Kidney (tissue), 14 donors: Measurements from ENCODE around the gene IMPG2. TPM values are rescaled to one million over a fixed set of nuclear protein-coding genes. Genes with fewer than 3 reads are reported as not detected.

Source experiments
- DNase-seq, 5 donors: peaks; one replicate each; pipeline ENCODE4 v3.0.0-alpha.2; 2013 to 2020
- FAIRE-seq: peaks from 2 replicates; lab custom pipeline; 2012; peaks lifted over from hg19 to GRCh38; lab: Jason Lieb, UNC
- H3K27ac ChIP-seq, 2 donors: one replicate each; pipeline ENCODE4 v1.7.0; 2013; ENCODE audit warnings: low read depth in 2 of 2, low read length in 2 of 2, inconsistent platforms in 1 of 2
- H3K27me3 ChIP-seq: one replicate; pipeline ENCODE4 v1.7.1; 2013; ENCODE audit warnings: low read length, inconsistent platforms; ENCODE audit not compliant: control insufficient read depth, insufficient read depth
- H3K36me3 ChIP-seq, 3 donors: one replicate each; pipeline versions ENCODE4 v1.7.0 to v1.7.1; 2013; ENCODE audit warnings: low read length in 3 of 3, control low read depth in 1 of 3, inconsistent platforms in 1 of 3; ENCODE audit not compliant: insufficient read depth in 3 of 3, control insufficient read depth in 2 of 3
- H3K4me1 ChIP-seq, 3 donors: one replicate each; pipeline versions ENCODE4 v1.7.0 to v1.7.1; 2013; ENCODE audit warnings: low read length in 3 of 3, inconsistent platforms in 1 of 3, low read depth in 1 of 3; ENCODE audit not compliant: control insufficient read depth in 2 of 3, insufficient read depth in 2 of 3
- H3K4me3 ChIP-seq, 3 donors: one replicate each; pipeline versions ENCODE4 v1.7.0 to v1.8.1; 2013; ENCODE audit warnings: low read length in 3 of 3, control low read depth in 1 of 3, inconsistent platforms in 1 of 3
- H3K9ac ChIP-seq, 3 donors: one replicate each; pipeline versions ENCODE4 v1.7.0 to v1.7.1; 2013; ENCODE audit warnings: low read length in 3 of 3, control low read depth in 1 of 3, inconsistent platforms in 1 of 3
- H3K9me3 ChIP-seq, 3 donors: one replicate each; pipeline versions ENCODE4 v1.7.0 to v1.7.1; 2013; ENCODE audit warnings: low read length in 3 of 3, control low read depth in 1 of 3, inconsistent platforms in 1 of 3; ENCODE audit not compliant: control insufficient read depth in 2 of 3, insufficient read depth in 1 of 3
- CTCF ChIP-seq: IDR thresholded peaks from 3 replicates; pipeline ENCODE4 v1.5.1; 2012; ENCODE audit warnings: mild to moderate bottlenecking, moderate library complexity, borderline replicate concordance; ENCODE audit not compliant: insufficient read depth; ENCODE audit errors: extremely low read depth
- intact Hi-C: fragments of 100-400 bp; cut with DNase I; formaldehyde crosslinking; loops from one replicate; pipeline ENCODE4 v1.11.1; 2022
- polyA plus RNA-seq: library from polyadenylated mRNA; stranded (reverse); fragments of 350-450 nt; fragmentation: Illumina TruSeq; extraction: RNeasy Lipid Tissue Mini Kit (QIAGEN cat#74804); gene quantifications from one replicate; pipeline ENCODE4 v1.2.3, GENCODE V29; 2014; ENCODE audit warnings: low read depth, low replicate concordance; ENCODE audit not compliant: insufficient read depth
- total RNA-seq: library from RNA; stranded (reverse); fragmentation: NEBNext Ultra II Directional; extraction: Animal tissue kit (Norgen Biotek cat#: 25700); gene quantifications from one replicate; pipeline ENCODE4 v1.2.1, GENCODE V29; 2021
- donor health status: control.
- donor health status: control.
- donor health status: control.
- donor health status: control.
- donor health status: control.
- donor health status: DM: yes; HTN: yes; CAD: no.
- donor health status: Normal renal cell carcinoma (clear cell type).

Gene IMPG2
- total and polyA plus RNA-seq, 2 donors from 2014 or later = 0.15 to 0.85 TPM

DNA sequence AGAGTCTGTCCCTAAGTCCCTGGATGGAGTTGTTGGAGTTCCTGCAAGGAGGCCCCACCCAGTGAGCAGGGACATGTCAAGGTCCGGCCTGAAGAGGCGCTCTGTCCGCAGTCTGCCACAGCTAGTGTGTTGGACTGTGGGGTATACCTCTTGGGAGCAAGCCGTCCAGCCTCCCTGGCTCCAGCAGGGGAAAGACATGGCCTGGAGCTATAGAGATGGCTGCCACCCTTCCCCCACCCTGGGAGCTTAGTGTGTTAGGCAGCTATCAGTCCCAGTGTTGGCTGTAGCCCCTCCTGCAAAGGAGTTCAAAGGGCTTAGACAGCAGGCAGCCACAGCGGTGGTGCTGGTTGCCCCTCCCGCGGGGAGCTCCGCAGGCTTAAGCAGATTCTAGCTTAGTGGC, 20.3 kb downstream of the IMPG2 start:
- Histone ChIP-seq H3K4me3 (no peak overlapping the region), H3K4me1 (no peaks in the 10 kb centered on the region), H3K9me3 (no peaks in the 10 kb centered on the region), H3K27me3 (no peaks in the 10 kb centered on the region), H3K27ac (no peak overlapping the region), H3K36me3 (no peaks in the 10 kb centered on the region), H3K9ac (no peak overlapping the region)
- FAIRE-seq (no peak), DNase-seq (peak in 1 of 5 donors; percentile 56)
- TF ChIP-seq CTCF = no peak
- intact Hi-C loops = no loop called here

DNA sequence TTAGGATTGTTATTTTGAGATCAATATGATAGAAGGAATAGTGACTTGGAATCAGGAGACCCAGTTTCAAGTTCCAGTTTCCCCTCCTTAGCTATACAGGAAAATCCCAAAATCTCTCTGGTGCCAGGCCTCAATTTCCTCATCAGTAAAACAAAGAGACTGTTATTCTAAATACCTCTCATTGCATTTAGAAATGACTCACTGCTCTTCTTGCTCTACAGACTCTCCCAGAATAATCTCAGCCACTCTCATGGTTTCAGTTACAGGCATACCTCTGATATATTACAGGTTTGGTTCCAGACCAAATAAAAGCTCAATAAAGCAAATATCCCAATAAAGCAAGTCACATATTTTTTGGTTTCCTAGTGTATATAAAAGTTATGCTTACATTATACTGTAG, 28.3 kb downstream of the IMPG2 start:
- Histone ChIP-seq H3K27ac (no peak overlapping the region), H3K36me3 (no peaks in the 10 kb centered on the region), H3K27me3 (no peaks in the 10 kb centered on the region), H3K9ac (no peak overlapping the region), H3K9me3 (no peaks in the 10 kb centered on the region), H3K4me3 (no peak overlapping the region), H3K4me1 (no peaks in the 10 kb centered on the region)
- TF ChIP-seq CTCF = no peak
- no peak for FAIRE-seq
- intact Hi-C loops = no loop called here
- no peak for DNase-seq

DNA sequence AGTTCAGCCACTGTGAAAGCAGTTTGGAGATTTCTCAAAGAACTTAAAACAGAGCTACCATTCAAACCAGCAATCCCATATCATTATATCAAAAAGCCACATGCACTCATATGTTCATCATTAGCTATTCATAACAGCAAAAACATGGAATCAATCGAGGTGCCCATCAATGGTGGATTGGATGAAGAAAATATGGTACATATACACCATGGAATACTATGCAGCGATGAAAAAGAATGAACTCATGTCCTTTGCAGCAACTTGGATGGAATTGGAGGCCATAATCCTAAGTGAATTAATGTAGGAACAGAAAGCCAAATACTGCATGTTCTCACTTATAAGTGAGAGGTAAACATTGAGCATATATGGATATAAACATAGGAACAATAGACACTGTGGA, 32.1 kb downstream of the IMPG2 start:
- no peak for FAIRE-seq
- H3K4me1 ChIP-seq = no peaks in the 10 kb centered on the region
- intact Hi-C loops = no loop called here

More for the DNA sequence above, 32.1 kb downstream of the IMPG2 start:
- Histone ChIP-seq H3K9me3 (no peaks in the 10 kb centered on the region), H3K4me3 (no peak overlapping the region), H3K9ac (no peak overlapping the region), H3K36me3 (no peaks in the 10 kb centered on the region), H3K27me3 (no peaks in the 10 kb centered on the region), H3K27ac (no peak overlapping the region)
- no peak for DNase-seq
- no peak for TF ChIP-seq CTCF
